Activated CD4-positive, alpha-beta T cell treated with anti-CD3 and anti-CD28 coated beads, Interleukin-2, amount 50 U/mL, for 16 hours (primary cell): Measurements from ENCODE around the gene PRAME.
"Not testable (repeated sequence)": the region's sequence is repeated elsewhere in the genome, so short reads cannot be mapped to it uniquely, and the experiment has no call there.

ENCODE experiments used
- DNase-seq: peaks from one replicate; pipeline ENCODE4 v3.0.0-alpha.2; 2020

Gene PRAME

GRCh38 chr22:22558972-22559603 lies at the start of gene PRAME:
PRAME (minus strand) TSS chr22:22559265; CDS start chr22:22556832, 2,433 bp downstream.
- peak; percentile 88 for DNase-seq

GRCh38 chr22:22608022-22608421 lies 49.0 kb upstream of the PRAME start:
- DNase-seq = not testable (repeated sequence)

GRCh38 chr22:22605074-22605404 lies 46.0 kb upstream of the PRAME start:
- no peak for DNase-seq

GRCh38 chr22:22604326-22605073 lies 45.4 kb upstream of the PRAME start:
- no peak for DNase-seq

GRCh38 chr22:22603470-22603947 lies 44.4 kb upstream of the PRAME start:
- DNase-seq = no peak

- no peak for DNase-seq
Observed at GRCh38 chr22:22600531-22601261, 41.6 kb upstream of the PRAME start.

GRCh38 chr22:22599248-22599647 lies 40.2 kb upstream of the PRAME start:
- no peak for DNase-seq

GRCh38 chr22:22598144-22598543 lies 39.1 kb upstream of the PRAME start:
- DNase-seq = no peak

- no peak for DNase-seq
Observed at GRCh38 chr22:22595001-22595835, 36.2 kb upstream of the PRAME start.

- DNase-seq = peak; percentile 62
Observed at GRCh38 chr22:22593964-22594656, 35.0 kb upstream of the PRAME start.

GRCh38 chr22:22593250-22593649 lies 34.2 kb upstream of the PRAME start:
- DNase-seq = no peak

GRCh38 chr22:22591348-22592299 lies 32.6 kb upstream of the PRAME start:
- no peak for DNase-seq

- DNase-seq = no peak
Observed at GRCh38 chr22:22590136-22590891, 31.2 kb upstream of the PRAME start.

GRCh38 chr22:22588485-22589164 lies 29.6 kb upstream of the PRAME start:
- DNase-seq = no peak

GRCh38 chr22:22587577-22588188 lies 28.6 kb upstream of the PRAME start:
- no peak for DNase-seq

GRCh38 chr22:22584722-22585121 lies 25.7 kb upstream of the PRAME start:
- DNase-seq = no peak

GRCh38 chr22:22583030-22583429 lies 24.0 kb upstream of the PRAME start:
- no peak for DNase-seq

- DNase-seq = not testable (repeated sequence)
Observed at GRCh38 chr22:22581524-22581923, 22.5 kb upstream of the PRAME start.
